PFSK-1 (cell line): ENCODE measurements around the gene PALD1.

Source experiments
- FOXP2 ChIP-seq: optimal IDR thresholded peaks from 2 replicates; pipeline ENCODE3; 2011; ENCODE audit warnings: borderline replicate concordance, control low read depth, inconsistent platforms; ENCODE audit not compliant: insufficient read depth; ENCODE audit errors: extremely low read length, extremely low read depth
- POLR2AphosphoS5 ChIP-seq: IDR thresholded peaks from 2 replicates; pipeline ENCODE4 v1.6.1; 2012; ENCODE audit warnings: low read depth, mild to moderate bottlenecking, control low read depth, low read length, moderate library complexity
- SIN3A ChIP-seq: IDR thresholded peaks from 2 replicates; pipeline ENCODE4 v1.6.1; 2012; ENCODE audit warnings: mild to moderate bottlenecking, low read length, moderate library complexity, borderline replicate concordance; ENCODE audit not compliant: insufficient read depth
- TAF1 ChIP-seq: IDR thresholded peaks from 2 replicates; pipeline ENCODE4 v1.6.1; 2012; ENCODE audit warnings: low read length, control low read depth, borderline replicate concordance; ENCODE audit not compliant: insufficient read depth
- TF ChIP-seq, protein P1 (sequence below), 2 experiments: IDR thresholded peaks; 2 replicates each; pipeline versions ENCODE4 v1.6.1 to v1.8.0; 2011 to 2012; ENCODE audit warnings: low read depth in 2 of 2, low read length in 2 of 2, control low read depth in 1 of 2, inconsistent platforms in 1 of 2, mild to moderate bottlenecking in 1 of 2, moderate library complexity in 1 of 2; ENCODE audit not compliant: insufficient read depth in 1 of 2

PALD1 gene

DNA sequence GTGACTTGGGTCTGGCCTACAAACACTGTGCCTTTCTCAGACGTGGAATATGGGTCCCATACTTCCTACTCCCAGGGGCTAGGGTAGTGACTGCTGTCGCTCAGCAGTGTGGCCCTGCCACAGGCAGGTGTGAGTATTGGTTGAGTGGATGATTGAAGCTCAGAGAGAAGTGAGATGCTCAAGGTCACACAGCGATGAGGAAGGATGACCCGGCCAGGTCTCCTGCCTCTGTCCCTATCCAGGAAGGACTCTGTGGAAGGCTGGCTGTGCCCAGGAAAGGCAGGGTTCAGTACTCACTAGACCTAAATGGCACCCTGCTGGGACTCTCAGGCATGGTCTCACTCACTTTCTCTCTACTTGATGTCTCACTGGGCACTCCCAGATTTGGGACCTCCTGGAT is 121.2 kb downstream of the PALD1 start:
- TF ChIP-seq, protein P1, sequence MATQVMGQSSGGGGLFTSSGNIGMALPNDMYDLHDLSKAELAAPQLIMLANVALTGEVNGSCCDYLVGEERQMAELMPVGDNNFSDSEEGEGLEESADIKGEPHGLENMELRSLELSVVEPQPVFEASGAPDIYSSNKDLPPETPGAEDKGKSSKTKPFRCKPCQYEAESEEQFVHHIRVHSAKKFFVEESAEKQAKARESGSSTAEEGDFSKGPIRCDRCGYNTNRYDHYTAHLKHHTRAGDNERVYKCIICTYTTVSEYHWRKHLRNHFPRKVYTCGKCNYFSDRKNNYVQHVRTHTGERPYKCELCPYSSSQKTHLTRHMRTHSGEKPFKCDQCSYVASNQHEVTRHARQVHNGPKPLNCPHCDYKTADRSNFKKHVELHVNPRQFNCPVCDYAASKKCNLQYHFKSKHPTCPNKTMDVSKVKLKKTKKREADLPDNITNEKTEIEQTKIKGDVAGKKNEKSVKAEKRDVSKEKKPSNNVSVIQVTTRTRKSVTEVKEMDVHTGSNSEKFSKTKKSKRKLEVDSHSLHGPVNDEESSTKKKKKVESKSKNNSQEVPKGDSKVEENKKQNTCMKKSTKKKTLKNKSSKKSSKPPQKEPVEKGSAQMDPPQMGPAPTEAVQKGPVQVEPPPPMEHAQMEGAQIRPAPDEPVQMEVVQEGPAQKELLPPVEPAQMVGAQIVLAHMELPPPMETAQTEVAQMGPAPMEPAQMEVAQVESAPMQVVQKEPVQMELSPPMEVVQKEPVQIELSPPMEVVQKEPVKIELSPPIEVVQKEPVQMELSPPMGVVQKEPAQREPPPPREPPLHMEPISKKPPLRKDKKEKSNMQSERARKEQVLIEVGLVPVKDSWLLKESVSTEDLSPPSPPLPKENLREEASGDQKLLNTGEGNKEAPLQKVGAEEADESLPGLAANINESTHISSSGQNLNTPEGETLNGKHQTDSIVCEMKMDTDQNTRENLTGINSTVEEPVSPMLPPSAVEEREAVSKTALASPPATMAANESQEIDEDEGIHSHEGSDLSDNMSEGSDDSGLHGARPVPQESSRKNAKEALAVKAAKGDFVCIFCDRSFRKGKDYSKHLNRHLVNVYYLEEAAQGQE (IDR thresholded peaks at IDR 0.05; ENCODE audit: insufficient read depth in 1 of 2, low read depth in 2 of 2, low read length in 2 of 2): no peak
- TF ChIP-seq TAF1: no peak

DNA sequence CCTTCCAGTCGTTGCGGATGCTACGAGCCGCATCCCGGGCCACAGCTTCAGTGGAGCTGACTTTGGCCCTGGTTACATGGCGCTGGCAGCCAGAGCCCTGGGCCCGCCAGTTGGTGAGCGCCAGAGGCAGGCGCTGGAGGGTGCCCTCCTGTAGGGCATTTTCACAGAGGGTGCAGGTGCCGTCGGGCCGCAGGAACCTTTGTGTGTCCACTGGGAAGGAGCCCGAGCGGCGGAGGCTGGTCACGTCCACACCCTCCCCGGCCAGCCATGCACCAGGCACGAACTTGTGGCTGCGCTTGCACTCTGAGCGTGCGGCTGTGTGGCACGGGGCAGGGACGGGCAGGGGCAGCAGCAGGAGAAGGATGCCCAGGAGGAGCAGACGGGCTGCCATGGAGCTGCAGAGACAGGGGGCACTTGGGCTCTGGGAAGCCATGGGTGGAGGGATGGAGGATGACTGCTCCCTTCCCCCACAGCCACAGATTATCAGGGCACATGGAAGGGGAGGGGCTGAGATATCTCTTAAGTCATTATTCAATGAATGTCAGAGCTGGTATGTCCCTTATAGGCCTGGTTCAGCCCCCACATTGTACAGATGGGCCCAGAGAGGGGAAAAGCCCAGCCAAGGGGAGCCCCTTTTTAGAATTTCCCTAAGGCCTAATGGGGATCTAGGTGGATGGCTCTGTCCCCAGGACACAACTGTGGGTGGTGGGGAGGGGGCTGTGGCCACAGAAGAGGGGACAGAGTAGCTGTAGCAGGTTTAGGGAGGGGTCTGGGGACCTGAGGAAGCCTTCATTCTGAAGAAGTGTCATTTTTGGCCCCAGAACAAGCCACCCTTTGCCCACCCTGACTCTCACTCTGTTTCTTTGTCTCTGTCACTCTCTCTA is 122.2 kb downstream of the PALD1 start:
- TF ChIP-seq, protein P1 (IDR thresholded peaks at IDR 0.05; ENCODE audit: insufficient read depth in 1 of 2, low read depth in 2 of 2, low read length in 2 of 2): no peak
- no peak for TF ChIP-seq POLR2AphosphoS5
- no peak for TF ChIP-seq SIN3A
- no peak for TF ChIP-seq FOXP2
- no peak for TF ChIP-seq TAF1

DNA sequence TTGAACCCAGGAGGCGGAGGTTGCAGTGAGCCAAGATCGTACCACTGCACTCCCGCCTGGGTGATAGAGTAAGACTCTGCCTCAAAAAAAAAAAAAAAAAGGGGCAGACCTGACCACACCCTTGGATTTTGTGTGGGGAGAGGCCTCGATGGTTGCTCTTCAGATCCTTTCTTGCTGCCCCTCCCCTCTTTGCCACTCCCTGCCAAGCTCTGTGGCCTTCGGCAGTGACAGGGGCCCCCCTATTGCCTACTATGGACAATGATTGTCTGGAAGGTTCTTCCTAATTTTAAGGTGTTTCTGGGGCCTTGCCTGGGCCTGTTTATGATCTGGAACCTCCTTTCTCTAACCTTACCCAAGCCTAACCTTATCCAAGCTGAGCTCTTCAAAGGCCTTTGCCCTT is 123.2 kb downstream of the PALD1 start:
- TF ChIP-seq TAF1: no peak
- TF ChIP-seq, protein P1 (IDR thresholded peaks at IDR 0.05; ENCODE audit: insufficient read depth in 1 of 2, low read depth in 2 of 2, low read length in 2 of 2): no peak
- TF ChIP-seq POLR2AphosphoS5: no peak

DNA sequence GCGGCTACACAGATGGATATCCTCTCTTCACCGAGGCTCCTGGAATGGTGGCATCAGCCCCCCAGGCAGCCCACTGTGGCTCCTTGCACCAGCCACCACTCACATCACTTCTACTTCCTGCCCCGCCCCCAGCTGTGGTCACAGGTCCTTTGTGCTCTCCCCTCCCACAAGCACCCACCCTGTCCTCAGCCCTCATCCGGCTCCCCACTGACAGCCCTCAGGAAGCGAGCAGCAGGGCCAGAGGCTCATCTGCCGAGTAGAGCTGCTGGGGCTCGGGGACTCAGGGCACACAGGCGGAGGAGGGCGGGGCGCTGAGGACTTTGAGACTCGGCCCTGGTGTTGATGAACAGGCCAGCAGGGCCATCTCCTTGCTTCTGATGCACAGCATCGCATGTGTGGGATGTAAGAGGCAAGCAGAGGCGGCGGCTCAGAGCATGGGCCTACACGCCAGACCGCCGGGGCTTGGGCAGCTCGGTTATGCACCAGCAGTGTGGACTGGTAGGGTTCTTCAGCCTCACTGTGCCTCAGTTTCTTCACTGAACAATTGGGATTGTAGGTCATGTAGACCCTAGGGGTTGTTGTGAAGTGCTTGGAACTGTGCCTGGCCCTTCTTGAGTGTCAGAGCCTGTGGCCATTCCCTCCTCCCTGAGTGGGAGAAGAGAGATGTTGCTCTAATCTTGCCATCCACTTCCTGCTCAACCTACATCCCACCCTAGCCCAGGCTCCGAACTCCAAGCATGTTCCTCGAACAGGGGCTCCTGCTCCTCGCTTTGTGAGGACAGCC is 124.3 kb downstream of the PALD1 start, which contains the start of gene PRF1:
Gene PRF1 (minus strand): TSS at position 77 of the 784 bp plus-strand sequence. CDS start 1,839 bp downstream, outside the sequence.
- TF ChIP-seq, protein P1 (IDR thresholded peaks at IDR 0.05; ENCODE audit: insufficient read depth in 1 of 2, low read depth in 2 of 2, low read length in 2 of 2): no peak
- no peak for TF ChIP-seq SIN3A
- TF ChIP-seq TAF1: no peak
- no peak for TF ChIP-seq POLR2AphosphoS5
- TF ChIP-seq FOXP2: no peak
